ENCODE results near the gene FNDC5. TPM values are rescaled to one million over a fixed set of nuclear protein-coding genes. Genes with fewer than 3 reads are reported as not detected.

The FNDC5 gene
- total and polyA plus RNA-seq, 2 of the 13 experiments (the other 11 are each of a cell fraction or from before 2014, with no cell fraction given), result 1.4 to 3.1 TPM

GRCh38 chr1:32868085-32868484 is 2.6 kb downstream of the FNDC5 start:
- Histone ChIP-seq H3K27me3 (ENCODE audit: control insufficient read depth in 1 of 2, insufficient read depth in 2 of 2, low read length in 2 of 2) (peaks cover 0 to 19% of the 10 kb centered on the region in 2 experiments; a peak in 3 of 5 replicates), H3K27ac (ENCODE audit: extremely low read length, insufficient read depth, low read length) (no peak overlapping the region), H3K4me1 (ENCODE audit: insufficient read depth, low read length) (peaks cover 21% of the 10 kb centered on the region), H3K9ac (ENCODE audit: insufficient read depth, low read depth, low read length) (no peak overlapping the region), H3K36me3 (replicated peaks in 1 of 2; ENCODE audit: control insufficient read depth in 1 of 2, insufficient read depth in 2 of 2, low read length in 2 of 2) (no peaks in the 10 kb centered on the region), H4K20me1 (ENCODE audit: insufficient read depth, low read length) (peaks cover 5% of the 10 kb centered on the region), H2AFZ (ENCODE audit: low read length) (no peak overlapping the region), H3K4me2 (ENCODE audit: low read depth, low read length) (no peak overlapping the region), H3K79me2 (ENCODE audit: insufficient read depth, low read length) (no peaks in the 10 kb centered on the region), H3K9me3 (ENCODE audit: low read length) (no peaks in the 10 kb centered on the region), H3K4me3 (replicated peaks in 1 of 3; ENCODE audit: insufficient read depth in 1 of 3, low read depth in 2 of 3, low read length in 3 of 3) (no peak overlapping the region)
- no peak for ATAC-seq
- intact Hi-C loops (cut with micrococcal nuclease; ENCODE audit: unreplicated experiment), result no loop called here
- ChIA-PET CTCF (ENCODE audit: low intra/inter-chr PET ratio, low total read pairs) (no interaction called here), POLR2A (no interaction called here)
- TF ChIP-seq RBM39 (IDR thresholded peaks at IDR 0.05; ENCODE audit: low read depth, low read length, poor library complexity, severe bottlenecking) (no peak), SOX13 (IDR thresholded peaks at IDR 0.05) (no peak), SOX13 (CRISPR knock-in tag; conservative IDR thresholded peaks at IDR 0.05 in 1 of 2, IDR thresholded peaks at IDR 0.05 in 1 of 2) (no peak), JUN (CRISPR knock-in tag; IDR thresholded peaks at IDR 0.05) (no peak), SAFB2 (CRISPR knock-in tag; IDR thresholded peaks at IDR 0.05; ENCODE audit: borderline replicate concordance, low read depth) (no peak), MIER2 (CRISPR knock-in tag; IDR thresholded peaks at IDR 0.05) (no peak), ZBTB7A (CRISPR knock-in tag; IDR thresholded peaks at IDR 0.05) (no peak), CHD2 (IDR thresholded peaks at IDR 0.05; ENCODE audit: low read depth, low read length) (no peak), RARG (CRISPR knock-in tag; IDR thresholded peaks at IDR 0.05; ENCODE audit: low read depth) (no peak), PHF20 (CRISPR knock-in tag; IDR thresholded peaks at IDR 0.05) (no peak), ZBTB1 (CRISPR knock-in tag; IDR thresholded peaks at IDR 0.05; ENCODE audit: borderline replicate concordance) (no peak), ZNF672 (CRISPR knock-in tag; IDR thresholded peaks at IDR 0.05) (no peak)
- TF ChIP-seq, protein P1, sequence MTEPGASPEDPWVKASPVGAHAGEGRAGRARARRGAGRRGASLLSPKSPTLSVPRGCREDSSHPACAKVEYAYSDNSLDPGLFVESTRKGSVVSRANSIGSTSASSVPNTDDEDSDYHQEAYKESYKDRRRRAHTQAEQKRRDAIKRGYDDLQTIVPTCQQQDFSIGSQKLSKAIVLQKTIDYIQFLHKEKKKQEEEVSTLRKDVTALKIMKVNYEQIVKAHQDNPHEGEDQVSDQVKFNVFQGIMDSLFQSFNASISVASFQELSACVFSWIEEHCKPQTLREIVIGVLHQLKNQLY (CRISPR knock-in tag; IDR thresholded peaks at IDR 0.05), result no peak
- in situ Hi-C loops (cut with HindIII; ENCODE audit: extremely low pct_ligation_motif_present, low pct_unique_long_range_greater_than_20kb), result no loop called here
- no TSS peak for BruUV-seq (replicated peaks)
- no peak for DNase-seq (ENCODE audit: low spot score)
- 86% methylated on average over 13 of the region's 13 CpGs for WGBS (ENCODE audit: low lambda C conversion rate)
- FAIRE-seq, result no peak
